SU-DHL-6 (cell line): ENCODE data around the gene NFIX.

Source experiments
- H2AFZ ChIP-seq: fragments of 200-600 bp; sonication (generic); 2 replicates; pipeline ENCODE4 v1.6.1; 2014; ENCODE audit warnings: low read depth, mild to moderate bottlenecking, moderate library complexity, mixed read lengths, antibody characterized with exemption, low read length; ENCODE audit not compliant: severe bottlenecking
- H3F3A ChIP-seq: fragments of 200-600 bp; shearing (Covaris generic); 2 replicates; pipeline ENCODE4 v1.6.0; 2016; ENCODE audit warnings: antibody characterized with exemption, mild to moderate bottlenecking; ENCODE audit not compliant: insufficient read depth
- H3K27ac ChIP-seq: fragments of 200-600 bp; sonication (generic); 2 replicates; pipeline ENCODE4 v1.5.1; 2016; ENCODE audit warnings: low read depth, mild to moderate bottlenecking, low read length, moderate library complexity, mixed read lengths
- H3K27me3 ChIP-seq: fragments of 200-600 bp; sonication (generic), shearing (Covaris generic); 2 replicates; pipeline ENCODE4 v1.6.0; 2014; ENCODE audit warnings: mild to moderate bottlenecking, low read length
- H3K36me3 ChIP-seq: fragments of 200-600 bp; sonication (generic); 2 replicates; pipeline ENCODE4 v1.6.1; 2014; ENCODE audit warnings: mild to moderate bottlenecking, low read length, mixed read lengths
- H3K4me2 ChIP-seq: fragments of 300-600, 200-600 bp; shearing (Covaris generic), sonication (generic); 2 replicates; pipeline ENCODE4 v1.6.0; 2014; ENCODE audit warnings: low read length, low read depth, mild to moderate bottlenecking; ENCODE audit not compliant: poor library complexity, severe bottlenecking
- H3K4me3 ChIP-seq: fragments of 200-600 bp; sonication (generic); 2 replicates; pipeline ENCODE4 v1.5.1; 2014; ENCODE audit warnings: antibody characterized with exemption, low read length, mild to moderate bottlenecking, mixed read lengths; ENCODE audit not compliant: insufficient read depth, poor library complexity, severe bottlenecking
- H3K79me2 ChIP-seq: fragments of 200-600 bp; sonication (generic); 2 replicates; pipeline ENCODE4 v1.6.1; 2014; ENCODE audit warnings: mild to moderate bottlenecking, low read length, moderate library complexity; ENCODE audit not compliant: insufficient read depth
- H3K9ac ChIP-seq: fragments of 200-600 bp; sonication (generic); 2 replicates; pipeline ENCODE4 v1.7.0; 2014; ENCODE audit warnings: mild to moderate bottlenecking, low read length
- H3K9me2 ChIP-seq: fragments of 200-600 bp; sonication (generic); replicated peaks from 2 replicates; pipeline ENCODE4 v1.6.1; 2014; ENCODE audit warnings: low read length; ENCODE audit not compliant: insufficient read depth
- H3K9me3 ChIP-seq: fragments of 200-600 bp; sonication (generic); 2 replicates; pipeline ENCODE4 v1.6.1; 2014; ENCODE audit warnings: low read length, mixed read lengths; ENCODE audit not compliant: insufficient read depth
- H4K20me1 ChIP-seq: fragments of 200-600 bp; sonication (generic); 2 replicates; pipeline ENCODE4 v1.6.1; 2014; ENCODE audit warnings: low read depth, mild to moderate bottlenecking, antibody characterized with exemption, low read length, moderate library complexity, mixed read lengths
- EZH2phosphoT487 ChIP-seq: fragments of 200-600 bp; sonication (generic), shearing (Covaris generic); conservative IDR thresholded peaks from 2 replicates; pipeline ENCODE4 v1.6.1; 2018; ENCODE audit warnings: mild to moderate bottlenecking, antibody characterized with exemption, low read length, moderate library complexity, mixed read lengths
- TF ChIP-seq, protein P1 (sequence below): fragments of 200-600 bp; sonication (generic); IDR thresholded peaks from one replicate; pipeline ENCODE4 v1.5.1; 2017; ENCODE audit warnings: antibody characterized with exemption, mild to moderate bottlenecking, low read length, moderate library complexity; ENCODE audit not compliant: insufficient read depth, poor library complexity, severe bottlenecking

NFIX gene

GRCh38 chr19:13063461-13064091 is 68.3 kb downstream of the NFIX start:
- H3F3A ChIP-seq, result no peaks in the 10 kb centered on the region
- no peaks in the 10 kb centered on the region for H3K36me3 ChIP-seq
- no peaks in the 10 kb centered on the region for H4K20me1 ChIP-seq
- H3K9me3 ChIP-seq, result no peaks in the 10 kb centered on the region
- H3K4me2 ChIP-seq, result no peak overlapping the region
- no peak overlapping the region for H3K27ac ChIP-seq
- no peaks in the 10 kb centered on the region for H3K79me2 ChIP-seq
- H3K4me3 ChIP-seq, result no peak overlapping the region
- no peak for TF ChIP-seq EZH2phosphoT487
- H3K9me2 ChIP-seq, result no peaks in the 10 kb centered on the region
- H3K9ac ChIP-seq, result no peak overlapping the region
- H3K27me3 ChIP-seq, result no peaks in the 10 kb centered on the region
- no peak overlapping the region for H2AFZ ChIP-seq

GRCh38 chr19:13064092-13064489 is 68.8 kb downstream of the NFIX start:
- Histone ChIP-seq H3K9me3 (no peaks in the 10 kb centered on the region), H3K9me2 (no peaks in the 10 kb centered on the region), H3F3A (no peaks in the 10 kb centered on the region), H3K27ac (no peak overlapping the region), H3K9ac (no peak overlapping the region), H3K4me3 (no peak overlapping the region), H3K4me2 (no peak overlapping the region), H3K79me2 (no peaks in the 10 kb centered on the region), H4K20me1 (no peaks in the 10 kb centered on the region), H3K27me3 (no peaks in the 10 kb centered on the region), H2AFZ (no peak overlapping the region), H3K36me3 (no peaks in the 10 kb centered on the region)
- no peak for TF ChIP-seq EZH2phosphoT487
- TF ChIP-seq, protein P1, sequence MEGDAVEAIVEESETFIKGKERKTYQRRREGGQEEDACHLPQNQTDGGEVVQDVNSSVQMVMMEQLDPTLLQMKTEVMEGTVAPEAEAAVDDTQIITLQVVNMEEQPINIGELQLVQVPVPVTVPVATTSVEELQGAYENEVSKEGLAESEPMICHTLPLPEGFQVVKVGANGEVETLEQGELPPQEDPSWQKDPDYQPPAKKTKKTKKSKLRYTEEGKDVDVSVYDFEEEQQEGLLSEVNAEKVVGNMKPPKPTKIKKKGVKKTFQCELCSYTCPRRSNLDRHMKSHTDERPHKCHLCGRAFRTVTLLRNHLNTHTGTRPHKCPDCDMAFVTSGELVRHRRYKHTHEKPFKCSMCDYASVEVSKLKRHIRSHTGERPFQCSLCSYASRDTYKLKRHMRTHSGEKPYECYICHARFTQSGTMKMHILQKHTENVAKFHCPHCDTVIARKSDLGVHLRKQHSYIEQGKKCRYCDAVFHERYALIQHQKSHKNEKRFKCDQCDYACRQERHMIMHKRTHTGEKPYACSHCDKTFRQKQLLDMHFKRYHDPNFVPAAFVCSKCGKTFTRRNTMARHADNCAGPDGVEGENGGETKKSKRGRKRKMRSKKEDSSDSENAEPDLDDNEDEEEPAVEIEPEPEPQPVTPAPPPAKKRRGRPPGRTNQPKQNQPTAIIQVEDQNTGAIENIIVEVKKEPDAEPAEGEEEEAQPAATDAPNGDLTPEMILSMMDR, result no peak

GRCh38 chr19:13066226-13066625 is 71.0 kb downstream of the NFIX start:
- Histone ChIP-seq H3K9ac (no peak overlapping the region), H3K4me2 (no peak overlapping the region), H4K20me1 (no peaks in the 10 kb centered on the region)

More at GRCh38 chr19:13066226-13066625, 71.0 kb downstream of the NFIX start:
- Histone ChIP-seq H3K27me3 (no peaks in the 10 kb centered on the region), H3K36me3 (no peaks in the 10 kb centered on the region), H3K4me3 (no peak overlapping the region), H3K9me3 (no peaks in the 10 kb centered on the region), H3F3A (no peaks in the 10 kb centered on the region), H3K79me2 (no peaks in the 10 kb centered on the region), H3K27ac (no peak overlapping the region), H3K9me2 (no peaks in the 10 kb centered on the region), H2AFZ (no peak overlapping the region)
- TF ChIP-seq, protein P1, result no peak
- TF ChIP-seq EZH2phosphoT487, result no peak
